Measurements from ENCODE around the gene ANXA11.

GRCh38 chr10:80192553-80192952, 12.8 kb downstream of the ANXA11 start:
- TF ChIP-seq CTCF (IDR thresholded peaks at IDR 0.05; ENCODE audit: poor library complexity) (no peak), EZH2 (IDR thresholded peaks at IDR 0.05; ENCODE audit: borderline replicate concordance) (no peak)

All from hepatocyte (in vitro differentiated cells).